Spleen (tissue), 7 donors: ENCODE results near the gene ARHGAP25.

Source experiments
- CTCF ChIP-seq, 11 experiments: fragments of 200-600 bp in 7 of 11; fragments of 450-650 bp in 4 of 11; sonication (generic) in 4 of 11; IDR thresholded peaks in 8 of 11; conservative IDR thresholded peaks in 3 of 11; 1 replicate in 7 of 11; 2 replicates in 4 of 11; pipeline versions ENCODE4 v1.4.0 to v1.8.0; 2016 to 2021; ENCODE audit warnings: antibody characterized with exemption in 11 of 11, inconsistent platforms in 4 of 11, mild to moderate bottlenecking in 1 of 11
- POLR2A ChIP-seq, 3 donors: fragments of 450-650 bp; IDR thresholded peaks; one replicate each; pipeline ENCODE4 v1.5.1; 2017; ENCODE audit warnings: antibody characterized with exemption in 3 of 3, mild to moderate bottlenecking in 1 of 3
- donor health status: DM: no; HTN: no; CAD: no; lungs with moderate emphysema.
- donor health status: DM: no; HTN: no; CAD: no.
- donor health status: DM: no; HTN: no; CAD: no.

- TF ChIP-seq CTCF (IDR thresholded peaks at IDR 0.05 in 8 of 11, conservative IDR thresholded peaks at IDR 0.05 in 3 of 11) (no peak), POLR2A (IDR thresholded peaks at IDR 0.05) (no peak)
Measured at GRCh38 chr2:68722712-68723111, 11.9 kb upstream of the ARHGAP25 start.
